HepG2 (cell line): ENCODE data around the gene MTHFSD.

Experiments
- POLR2A ChIP-seq, 2 experiments: IDR thresholded peaks; 2 replicates each; pipeline ENCODE4 v1.6.1; 2011; ENCODE audit warnings: low read depth in 2 of 2, low read length in 2 of 2, mild to moderate bottlenecking in 1 of 2, moderate library complexity in 1 of 2; ENCODE audit not compliant: insufficient read depth in 1 of 2
- PRDM10 ChIP-seq: sonication (generic); formaldehyde crosslinking; IDR thresholded peaks from 2 replicates; pipeline ENCODE4 v1.4.0; 2020; ENCODE audit warnings: low read depth, missing genetic modification reagents
- RAD21 ChIP-seq: fragments of 450-650 bp; formaldehyde crosslinking; IDR thresholded peaks from 2 replicates; pipeline ENCODE4 v1.5.0; 2020; ENCODE audit warnings: mild to moderate bottlenecking
- SMARCC2 ChIP-seq: fragments of 450-650 bp; IDR thresholded peaks from 2 replicates; pipeline ENCODE4 v1.6.1; 2017; ENCODE audit warnings: antibody characterized with exemption, mild to moderate bottlenecking
- TAF15 ChIP-seq: fragments of 200-400 bp; formaldehyde crosslinking; IDR thresholded peaks from one replicate; pipeline ENCODE4 v1.6.1; 2018; ENCODE audit warnings: mild to moderate bottlenecking, low read depth, low read length; ENCODE audit not compliant: poor library complexity, severe bottlenecking
- YEATS2 ChIP-seq: sonication (generic); formaldehyde crosslinking; IDR thresholded peaks from 2 replicates; pipeline ENCODE4 v1.4.0; 2020; ENCODE audit warnings: missing genetic modification reagents, borderline replicate concordance
- ZNF510 ChIP-seq: sonication (generic); formaldehyde crosslinking; IDR thresholded peaks from 2 replicates; pipeline ENCODE4 v1.4.0; 2020; ENCODE audit warnings: low read depth, mild to moderate bottlenecking, missing genetic modification reagents
- ZNF598 ChIP-seq: sonication (generic); formaldehyde crosslinking; IDR thresholded peaks from 2 replicates; pipeline ENCODE4 v1.5.1; 2020; ENCODE audit warnings: mild to moderate bottlenecking, missing genetic modification reagents, borderline replicate concordance
- TF ChIP-seq, protein P1 (sequence below): IDR thresholded peaks from 2 replicates; pipeline ENCODE4 v1.6.1; 2016; ENCODE audit warnings: low read depth, borderline replicate concordance
- TF ChIP-seq, protein P2 (sequence below): sonication (generic); formaldehyde crosslinking; IDR thresholded peaks from 2 replicates; pipeline ENCODE4 v1.4.0; 2020; ENCODE audit warnings: missing genetic modification reagents, borderline replicate concordance
- TF ChIP-seq, protein P3 (sequence below): sonication (generic); formaldehyde crosslinking; IDR thresholded peaks from 2 replicates; pipeline ENCODE4 v1.8.0; 2022; ENCODE audit warnings: mild to moderate bottlenecking, missing genetic modification reagents, moderate library complexity

DNA sequence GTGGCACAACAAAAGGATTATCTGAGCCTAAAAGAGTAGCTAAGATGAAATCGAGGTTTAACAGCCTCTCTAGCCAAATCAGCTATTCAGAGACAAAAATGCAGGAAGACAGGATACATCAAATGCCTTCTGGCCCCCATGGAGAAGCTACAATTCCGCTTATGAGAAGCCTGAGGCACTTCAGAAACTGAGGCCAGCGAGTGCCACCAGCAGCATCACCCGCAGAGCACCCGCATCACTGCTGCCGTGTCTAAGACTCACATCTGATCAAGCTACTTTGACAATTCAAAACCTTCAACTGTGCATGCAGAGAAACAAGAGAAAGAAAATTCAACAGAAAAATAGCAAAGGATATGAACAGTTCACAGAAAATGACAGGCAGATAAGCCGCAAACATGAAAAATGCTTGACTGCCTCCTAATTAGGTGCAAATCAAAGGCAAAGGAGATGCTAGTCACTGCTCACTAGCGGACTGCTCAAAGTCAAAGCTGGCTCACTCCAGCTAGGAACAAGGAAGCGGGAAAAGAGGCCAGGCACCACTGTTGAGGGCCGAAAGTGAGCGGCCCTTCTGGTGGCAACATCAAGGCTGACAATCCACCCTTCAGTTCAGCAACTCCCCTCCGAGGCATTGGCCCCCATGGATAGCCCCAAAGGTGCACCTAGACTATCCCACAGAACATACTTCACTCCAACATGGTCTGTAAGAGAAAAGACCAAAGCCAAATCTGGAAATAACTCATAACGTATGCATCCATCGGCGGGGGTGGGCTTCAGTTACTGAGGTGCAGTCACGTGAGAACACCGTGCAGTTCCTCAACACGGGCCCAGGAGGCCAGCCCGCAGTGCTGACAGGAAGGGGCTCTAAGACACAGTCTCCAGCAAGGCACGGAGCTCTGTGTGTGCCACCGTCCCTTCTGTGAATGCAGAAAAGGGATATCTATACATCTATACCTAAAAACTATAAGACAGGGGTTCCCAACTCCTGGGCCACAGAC lies 12.0 kb downstream of the MTHFSD start:
- no peak for TF ChIP-seq RAD21 (CRISPR knock-in tag)
- TF ChIP-seq, protein P1, sequence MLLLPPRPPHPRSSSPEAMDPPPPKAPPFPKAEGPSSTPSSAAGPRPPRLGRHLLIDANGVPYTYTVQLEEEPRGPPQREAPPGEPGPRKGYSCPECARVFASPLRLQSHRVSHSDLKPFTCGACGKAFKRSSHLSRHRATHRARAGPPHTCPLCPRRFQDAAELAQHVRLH (CRISPR knock-in tag) = no peak
- TF ChIP-seq, protein P2, sequence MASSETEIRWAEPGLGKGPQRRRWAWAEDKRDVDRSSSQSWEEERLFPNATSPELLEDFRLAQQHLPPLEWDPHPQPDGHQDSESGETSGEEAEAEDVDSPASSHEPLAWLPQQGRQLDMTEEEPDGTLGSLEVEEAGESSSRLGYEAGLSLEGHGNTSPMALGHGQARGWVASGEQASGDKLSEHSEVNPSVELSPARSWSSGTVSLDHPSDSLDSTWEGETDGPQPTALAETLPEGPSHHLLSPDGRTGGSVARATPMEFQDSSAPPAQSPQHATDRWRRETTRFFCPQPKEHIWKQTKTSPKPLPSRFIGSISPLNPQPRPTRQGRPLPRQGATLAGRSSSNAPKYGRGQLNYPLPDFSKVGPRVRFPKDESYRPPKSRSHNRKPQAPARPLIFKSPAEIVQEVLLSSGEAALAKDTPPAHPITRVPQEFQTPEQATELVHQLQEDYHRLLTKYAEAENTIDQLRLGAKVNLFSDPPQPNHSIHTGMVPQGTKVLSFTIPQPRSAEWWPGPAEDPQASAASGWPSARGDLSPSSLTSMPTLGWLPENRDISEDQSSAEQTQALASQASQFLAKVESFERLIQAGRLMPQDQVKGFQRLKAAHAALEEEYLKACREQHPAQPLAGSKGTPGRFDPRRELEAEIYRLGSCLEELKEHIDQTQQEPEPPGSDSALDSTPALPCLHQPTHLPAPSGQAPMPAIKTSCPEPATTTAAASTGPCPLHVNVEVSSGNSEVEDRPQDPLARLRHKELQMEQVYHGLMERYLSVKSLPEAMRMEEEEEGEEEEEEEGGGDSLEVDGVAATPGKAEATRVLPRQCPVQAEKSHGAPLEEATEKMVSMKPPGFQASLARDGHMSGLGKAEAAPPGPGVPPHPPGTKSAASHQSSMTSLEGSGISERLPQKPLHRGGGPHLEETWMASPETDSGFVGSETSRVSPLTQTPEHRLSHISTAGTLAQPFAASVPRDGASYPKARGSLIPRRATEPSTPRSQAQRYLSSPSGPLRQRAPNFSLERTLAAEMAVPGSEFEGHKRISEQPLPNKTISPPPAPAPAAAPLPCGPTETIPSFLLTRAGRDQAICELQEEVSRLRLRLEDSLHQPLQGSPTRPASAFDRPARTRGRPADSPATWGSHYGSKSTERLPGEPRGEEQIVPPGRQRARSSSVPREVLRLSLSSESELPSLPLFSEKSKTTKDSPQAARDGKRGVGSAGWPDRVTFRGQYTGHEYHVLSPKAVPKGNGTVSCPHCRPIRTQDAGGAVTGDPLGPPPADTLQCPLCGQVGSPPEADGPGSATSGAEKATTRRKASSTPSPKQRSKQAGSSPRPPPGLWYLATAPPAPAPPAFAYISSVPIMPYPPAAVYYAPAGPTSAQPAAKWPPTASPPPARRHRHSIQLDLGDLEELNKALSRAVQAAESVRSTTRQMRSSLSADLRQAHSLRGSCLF (CRISPR knock-in tag) = no peak
- TF ChIP-seq SMARCC2 = no peak
- no peak for TF ChIP-seq PRDM10 (CRISPR knock-in tag)
- TF ChIP-seq YEATS2 = no peak
- TF ChIP-seq, protein P3, sequence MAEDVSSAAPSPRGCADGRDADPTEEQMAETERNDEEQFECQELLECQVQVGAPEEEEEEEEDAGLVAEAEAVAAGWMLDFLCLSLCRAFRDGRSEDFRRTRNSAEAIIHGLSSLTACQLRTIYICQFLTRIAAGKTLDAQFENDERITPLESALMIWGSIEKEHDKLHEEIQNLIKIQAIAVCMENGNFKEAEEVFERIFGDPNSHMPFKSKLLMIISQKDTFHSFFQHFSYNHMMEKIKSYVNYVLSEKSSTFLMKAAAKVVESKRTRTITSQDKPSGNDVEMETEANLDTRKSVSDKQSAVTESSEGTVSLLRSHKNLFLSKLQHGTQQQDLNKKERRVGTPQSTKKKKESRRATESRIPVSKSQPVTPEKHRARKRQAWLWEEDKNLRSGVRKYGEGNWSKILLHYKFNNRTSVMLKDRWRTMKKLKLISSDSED (CRISPR knock-in tag) = no peak
- TF ChIP-seq POLR2A (IDR thresholded peaks at IDR 0.05; ENCODE audit: insufficient read depth in 1 of 2, low read depth in 2 of 2, low read length in 2 of 2) = no peak
- no peak for TF ChIP-seq TAF15
- TF ChIP-seq ZNF510 (CRISPR knock-in tag) = no peak
- no peak for TF ChIP-seq ZNF598 (CRISPR knock-in tag)
